GM21528 (cell line): ENCODE measurements around the gene NOS1.
"Not testable (repeated sequence)": the region's sequence is repeated elsewhere in the genome, so short reads cannot be mapped to it uniquely, and the experiment has no call there.

Experiments used
- ATAC-seq: cut with Tn5 transposase; IDR thresholded peaks from one replicate; pipeline ENCODE4 v1.9.1; 2021; ENCODE audit warnings: mild to moderate bottlenecking, moderate library complexity; ENCODE audit not compliant: unreplicated experiment, low FRiP score

Gene NOS1

DNA sequence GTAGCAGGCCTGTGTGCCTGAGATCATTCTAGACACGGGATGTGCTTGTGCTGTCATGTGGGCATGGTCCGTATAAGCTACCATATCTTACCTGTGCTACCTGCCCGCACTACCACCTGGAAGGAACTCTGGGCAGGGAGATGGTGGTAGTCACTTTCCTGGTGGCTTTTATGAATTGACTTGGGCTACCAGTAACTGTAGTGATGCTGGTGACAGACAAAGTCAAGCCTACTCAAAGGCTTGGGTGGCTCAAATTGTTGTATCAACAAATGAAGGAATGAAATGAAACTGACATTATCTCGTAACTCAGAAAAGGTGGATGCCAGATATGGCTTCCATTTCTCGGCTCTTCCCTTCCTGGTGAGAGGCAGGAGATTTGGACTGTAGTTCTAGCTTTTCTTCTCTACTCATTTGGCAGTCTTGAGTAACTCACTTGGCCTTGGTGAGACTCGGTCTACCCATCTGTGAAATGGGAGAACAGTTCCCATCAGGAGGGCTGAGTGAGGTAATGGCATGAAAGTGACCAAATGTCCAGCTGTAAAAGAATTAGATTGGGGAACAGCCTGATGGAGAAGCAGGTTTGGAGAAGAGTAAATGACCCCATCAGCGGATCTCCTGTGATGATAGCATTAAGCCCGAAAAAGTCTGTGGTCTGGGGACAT, 81.3 kb downstream of the NOS1 start:
- ATAC-seq = no peak

GRCh38 chr12:117279606-117280005, 81.8 kb downstream of the NOS1 start:
- no peak for ATAC-seq

GRCh38 chr12:117277875-117278274, 83.6 kb downstream of the NOS1 start:
- ATAC-seq = no peak

GRCh38 chr12:117273091-117273490, 88.3 kb downstream of the NOS1 start:
- no peak for ATAC-seq

DNA sequence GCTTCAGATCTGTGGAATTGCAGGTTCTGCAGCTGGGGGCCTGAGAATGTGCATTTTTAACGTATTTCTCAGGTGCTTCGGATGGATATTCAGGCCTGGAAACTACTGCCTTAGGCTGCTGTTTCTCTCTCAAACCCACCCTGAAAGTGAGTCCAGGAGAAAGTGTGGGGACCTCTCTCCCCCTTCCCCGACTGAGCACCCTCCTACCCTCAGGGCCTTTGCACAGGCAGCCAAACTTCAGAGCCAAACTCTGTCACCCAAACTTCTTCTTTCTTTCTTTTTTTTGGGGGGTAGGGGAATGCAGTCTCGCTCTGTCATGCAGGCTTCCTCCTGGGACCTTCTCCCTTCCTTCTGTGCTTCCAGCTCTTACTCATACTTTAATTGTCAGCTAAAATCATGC, 88.7 kb downstream of the NOS1 start:
- no peak for ATAC-seq

- no peak for ATAC-seq
These were observed 98.7 kb downstream of the NOS1 start for GRCh38 chr12:117262749-117263148.

GRCh38 chr12:117261247-117261646, 100.2 kb downstream of the NOS1 start:
- ATAC-seq = no peak

DNA sequence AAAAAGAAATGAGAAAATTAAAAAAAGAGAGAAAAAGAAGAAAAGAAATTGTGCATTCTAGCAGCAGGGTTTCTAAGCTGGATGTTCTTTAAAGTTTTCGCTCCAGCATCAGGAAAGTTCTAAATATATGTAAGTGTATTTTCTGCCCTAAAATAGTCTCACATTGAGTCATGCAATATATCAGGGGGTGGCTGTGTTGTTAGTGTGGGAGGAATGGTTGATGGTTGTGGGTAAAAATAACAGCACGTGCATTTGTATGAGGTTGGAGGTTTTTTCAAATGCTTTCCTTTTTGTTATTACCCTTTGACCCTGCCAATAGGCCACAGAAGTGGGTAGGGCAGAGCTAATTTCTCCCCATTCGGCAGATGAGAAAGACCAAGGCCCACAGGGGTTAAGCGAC, 106.0 kb downstream of the NOS1 start:
- no peak for ATAC-seq

DNA sequence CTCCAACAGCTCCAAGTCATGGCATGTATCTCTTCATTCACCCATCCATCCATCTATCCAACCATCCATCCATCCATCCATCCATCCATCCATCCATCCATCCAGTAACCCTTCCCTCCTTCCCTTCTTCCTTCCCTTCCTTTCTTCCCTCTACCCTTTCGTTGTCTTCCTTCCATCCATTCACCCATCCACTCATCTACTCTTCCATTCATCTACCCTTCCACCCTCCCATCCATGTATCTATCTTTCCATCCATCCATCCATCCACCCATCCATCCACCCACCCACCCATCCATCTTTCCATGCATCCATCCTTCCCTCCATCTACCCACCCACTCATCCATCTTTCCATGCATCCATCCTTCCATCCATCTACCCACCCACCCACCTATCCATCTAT, 117.9 kb downstream of the NOS1 start:
- no peak for ATAC-seq

GRCh38 chr12:117241697-117242096, 119.7 kb downstream of the NOS1 start:
- ATAC-seq = no peak

DNA sequence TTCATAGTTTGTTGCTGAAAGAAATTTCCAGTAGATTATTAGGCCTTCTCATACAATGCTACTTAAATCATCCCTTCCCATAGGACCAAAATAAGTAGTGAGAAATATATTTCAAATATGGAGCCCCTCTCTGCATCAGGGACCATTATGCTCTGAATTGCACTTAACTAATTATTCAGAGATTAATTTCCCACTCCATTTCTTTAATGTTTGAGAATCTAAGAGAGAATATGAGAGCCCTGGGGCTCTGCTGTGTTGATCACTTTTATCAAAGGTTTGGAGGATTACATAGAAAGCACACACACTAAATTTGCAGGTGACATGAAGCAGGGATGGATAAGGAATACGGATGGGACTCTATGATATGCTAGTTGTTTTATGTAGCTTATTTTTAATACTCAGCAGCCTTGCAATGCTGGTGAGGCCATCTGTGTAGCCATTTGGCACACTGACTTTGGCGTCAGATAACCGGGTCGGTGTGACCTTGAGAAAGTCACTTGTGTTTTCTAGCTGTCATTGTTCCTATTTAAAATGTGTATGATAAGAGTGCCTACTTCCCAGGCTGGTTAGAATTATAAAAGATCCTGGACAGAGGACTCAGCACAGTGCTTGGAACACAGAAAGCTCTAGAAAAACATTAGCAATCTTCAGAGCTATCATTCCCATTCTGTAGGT, 121.2 kb downstream of the NOS1 start:
- no peak for ATAC-seq

DNA sequence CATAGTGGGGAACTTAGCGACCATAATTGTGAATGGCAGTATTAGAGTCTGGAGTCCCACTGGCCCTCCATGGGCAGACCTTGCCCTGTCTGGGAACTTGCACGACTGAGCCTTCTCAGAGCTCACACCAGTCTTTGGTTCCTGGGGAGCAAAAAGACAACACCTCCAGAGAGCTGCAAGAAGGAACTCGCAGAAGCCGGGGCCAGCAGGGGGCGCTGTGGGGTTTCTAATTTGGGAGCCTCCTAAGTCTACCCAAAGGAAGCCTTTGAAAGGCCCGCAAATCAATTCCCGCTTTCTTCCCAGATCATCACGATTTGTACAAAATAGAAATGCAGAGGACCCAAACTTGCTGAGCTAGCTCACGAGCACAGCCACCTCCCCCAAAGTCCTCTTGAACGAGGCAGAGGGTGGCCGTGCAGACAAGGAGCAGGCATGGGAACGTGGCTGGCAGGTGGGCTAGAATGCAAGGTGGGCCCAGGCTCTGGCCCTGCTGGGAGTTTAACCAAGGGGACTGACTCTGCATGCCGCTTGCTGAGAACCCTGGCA, 124.9 kb downstream of the NOS1 start:
- ATAC-seq = no peak

GRCh38 chr12:117235261-117235660, 126.2 kb downstream of the NOS1 start:
- no peak for ATAC-seq

DNA sequence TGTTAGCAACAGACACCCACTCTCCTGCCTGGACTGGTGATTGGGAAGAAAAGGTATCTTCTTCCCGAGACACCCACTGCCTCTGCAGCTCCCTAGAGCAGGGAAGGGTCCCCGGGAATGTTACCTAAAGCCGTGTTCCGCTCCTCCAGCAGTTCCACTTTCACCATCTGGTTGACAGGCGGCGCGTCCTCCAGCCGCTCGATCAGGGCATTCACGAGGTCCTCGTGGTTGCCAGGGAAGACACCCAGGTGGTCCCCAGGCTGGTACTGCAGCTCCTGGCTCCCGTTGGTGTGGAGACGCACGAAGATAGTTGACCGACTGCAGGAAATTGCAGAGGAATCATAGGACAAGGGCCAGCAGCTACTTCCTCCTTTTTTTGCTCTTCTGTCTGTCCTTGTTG, 127.0 kb downstream of the NOS1 start:
- no peak for ATAC-seq

GRCh38 chr12:117231750-117232149, 129.7 kb downstream of the NOS1 start:
- no peak for ATAC-seq

DNA sequence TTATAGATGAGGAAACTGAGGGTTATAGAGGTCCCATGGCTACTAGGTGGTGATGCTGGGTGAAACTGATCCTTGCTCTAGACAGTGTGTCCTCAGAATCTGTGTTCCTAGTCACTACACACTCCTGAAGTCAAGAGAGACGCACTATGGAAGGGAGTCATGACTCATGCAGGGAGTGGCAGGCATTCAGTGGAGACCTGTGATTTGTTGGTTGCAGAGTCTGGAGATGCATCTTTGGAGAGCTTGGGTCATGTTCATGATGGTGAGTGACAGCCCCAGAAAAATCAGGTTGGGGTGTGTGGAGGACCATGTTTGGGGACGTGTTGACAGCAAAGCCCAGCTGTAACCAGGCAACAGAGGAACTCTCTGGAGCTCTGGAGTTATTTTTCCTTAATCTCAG, 133.2 kb downstream of the NOS1 start:
- no peak for ATAC-seq

DNA sequence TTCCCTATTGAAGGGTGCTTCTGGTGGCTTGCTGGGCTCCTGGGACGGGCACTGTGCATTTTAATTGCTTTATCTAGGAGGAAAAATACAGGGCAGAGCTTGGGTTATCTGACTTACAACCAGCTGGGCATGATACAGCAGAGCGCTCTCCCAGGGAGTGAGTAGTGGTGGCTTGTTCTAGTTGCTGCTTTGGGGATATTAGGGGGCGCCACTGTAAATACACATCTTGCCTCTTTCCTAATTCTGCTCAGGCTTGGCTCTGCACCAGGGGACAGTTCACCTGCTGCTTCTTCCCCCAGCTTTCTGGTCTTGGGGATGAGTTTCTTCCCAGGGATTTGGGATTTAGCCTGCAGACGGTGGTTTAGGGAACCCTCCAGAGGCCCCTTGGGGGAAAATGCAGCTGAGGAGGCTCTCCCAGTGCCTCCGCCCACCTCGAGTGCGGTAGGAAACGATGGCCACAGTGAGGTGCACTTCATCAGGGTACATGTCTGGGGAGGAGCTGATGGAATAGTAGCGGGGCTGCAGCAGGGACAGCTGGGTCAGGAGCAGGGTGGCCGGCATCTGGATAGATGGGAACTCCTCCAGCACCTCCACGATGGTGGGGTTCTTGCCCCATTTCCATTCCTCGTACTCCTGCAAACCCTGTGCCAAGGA, 134.3 kb downstream of the NOS1 start:
- no peak for ATAC-seq

DNA sequence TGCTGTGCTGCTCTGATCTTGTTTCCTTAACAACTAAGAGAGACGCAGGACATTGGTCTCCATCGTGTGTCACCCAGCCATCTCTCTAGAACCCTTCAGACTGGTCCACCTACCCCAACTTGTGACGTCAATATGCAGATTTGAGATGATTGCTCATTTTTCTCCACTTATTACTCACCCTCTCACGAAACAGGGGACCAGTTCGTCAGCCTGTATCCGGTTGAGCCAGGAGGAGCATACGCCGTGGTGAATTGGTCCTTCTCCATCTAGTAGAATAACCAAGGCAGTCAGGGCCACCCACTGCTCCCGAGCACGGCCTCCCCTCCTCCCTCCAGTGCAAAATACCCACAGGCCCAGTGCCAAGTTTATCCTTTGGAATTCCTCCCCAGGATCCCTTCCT, 134.9 kb downstream of the NOS1 start:
- no peak for ATAC-seq

DNA sequence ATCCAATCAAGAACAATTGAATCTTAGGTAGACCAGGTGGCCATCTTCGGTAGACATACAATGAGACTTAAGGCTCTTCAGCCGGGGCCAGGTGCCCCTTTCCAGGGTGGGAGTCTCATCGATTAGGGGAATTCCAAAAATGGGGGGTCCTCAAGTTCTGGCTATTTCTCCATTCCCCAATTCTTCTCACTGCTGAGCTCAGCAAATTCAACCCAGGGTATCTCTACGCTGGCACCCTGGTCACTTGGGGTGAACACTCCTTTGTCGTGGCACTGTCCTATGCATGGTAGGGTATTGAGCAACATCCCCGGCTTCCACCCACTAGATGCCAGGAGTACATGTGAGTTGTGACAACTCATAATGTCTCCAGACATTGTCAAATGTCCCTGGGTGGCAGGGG, 136.2 kb downstream of the NOS1 start:
- ATAC-seq = no peak

DNA sequence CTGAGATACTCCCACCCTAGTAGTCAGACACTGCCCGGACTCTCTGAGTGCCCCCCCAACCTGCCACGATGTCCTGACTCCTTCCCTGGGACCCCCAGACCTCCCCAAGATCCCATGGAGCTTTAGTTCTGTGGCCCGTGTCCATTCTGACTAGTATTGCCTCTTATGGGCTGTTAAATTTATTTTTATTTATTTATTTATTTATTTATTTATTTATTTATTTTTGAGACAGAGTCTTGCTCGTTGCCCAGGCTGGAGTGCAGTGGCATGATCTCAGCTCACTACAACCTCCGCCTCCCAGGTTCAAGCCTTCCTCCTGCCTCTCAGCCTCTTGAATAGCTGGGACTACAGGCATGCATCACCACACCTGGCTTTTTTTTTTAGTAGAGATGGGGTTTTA, 140.5 kb downstream of the NOS1 start:
- ATAC-seq = not testable (repeated sequence)

DNA sequence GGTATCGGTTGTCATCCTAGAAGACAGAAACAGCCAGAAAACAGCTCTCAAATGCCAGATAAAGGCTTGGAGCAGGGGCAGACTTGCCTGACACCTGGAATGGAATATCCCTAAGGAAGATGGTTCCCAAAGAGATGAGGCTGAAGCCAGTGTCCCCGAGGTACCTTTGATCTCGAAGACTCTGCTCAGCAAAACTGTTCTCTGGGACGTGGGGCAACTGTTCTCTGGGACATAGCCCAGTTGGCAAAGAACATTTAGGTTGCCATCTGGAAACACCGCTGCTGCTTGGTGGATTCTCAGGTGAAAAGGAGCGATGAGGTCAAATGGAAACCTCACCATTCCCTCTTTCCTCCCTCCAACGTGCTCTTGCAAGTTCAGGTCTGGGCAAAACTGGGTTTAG, 143.3 kb downstream of the NOS1 start:
- ATAC-seq = no peak

DNA sequence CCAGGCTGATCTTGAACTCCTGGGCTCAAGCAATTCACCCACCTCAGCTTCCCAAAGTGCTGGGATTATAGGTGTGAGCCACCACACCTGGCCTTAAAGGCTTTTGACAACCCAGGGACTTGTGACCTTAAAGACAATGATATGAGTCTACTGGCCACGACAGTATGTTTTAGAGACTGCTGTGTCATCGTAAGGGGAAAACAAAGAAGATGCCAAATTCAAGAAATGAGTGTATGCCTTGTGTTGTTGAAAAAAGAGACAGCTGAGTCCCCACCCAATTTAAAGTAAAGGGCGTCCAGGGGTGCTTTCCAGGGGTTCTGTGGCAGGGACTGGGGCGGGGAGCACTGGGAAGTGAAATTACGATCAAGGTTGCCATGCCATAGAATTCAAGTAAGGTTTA, 144.7 kb downstream of the NOS1 start:
- ATAC-seq = no peak
